Fibroblast of lung (primary cell): ENCODE results near the gene APOM. TPM values are rescaled to one million over a fixed set of nuclear protein-coding genes. Genes with fewer than 3 reads are reported as not detected.

Source experiments
- DNase-seq, 2 donors: peaks; one replicate each; pipeline versions ENCODE4 v3.0.0 to v3.0.0-alpha.2; 2010; ENCODE audit warnings: low read depth in 2 of 2
- H2AFZ ChIP-seq: 2 replicates; pipeline ENCODE4 v1.5.1; 2012; ENCODE audit warnings: low read length, control low read depth, inconsistent platforms
- H3K27ac ChIP-seq: 2 replicates; pipeline ENCODE4 v1.5.1; 2011; ENCODE audit warnings: low read length, control low read depth; ENCODE audit not compliant: insufficient read depth
- H3K27me3 ChIP-seq: 2 replicates; pipeline ENCODE4 v1.5.1; 2011; ENCODE audit warnings: mild to moderate bottlenecking, low read length; ENCODE audit not compliant: control insufficient read depth, insufficient read depth
- H3K36me3 ChIP-seq: 2 replicates; pipeline ENCODE4 v1.5.1; 2011; ENCODE audit warnings: low read length; ENCODE audit not compliant: control insufficient read depth, insufficient read depth
- H3K4me1 ChIP-seq: 2 replicates; pipeline ENCODE4 v1.5.1; 2011; ENCODE audit warnings: low read length; ENCODE audit not compliant: control insufficient read depth, insufficient read depth; ENCODE audit errors: extremely low read depth
- H3K4me2 ChIP-seq: 2 replicates; pipeline ENCODE4 v1.5.1; 2011; ENCODE audit warnings: low read length, control low read depth; ENCODE audit not compliant: insufficient read depth; ENCODE audit errors: extremely low read depth
- H3K4me3 ChIP-seq, 4 experiments: fragments of 200-600 bp in 1 of 4; sonication (generic) in 1 of 4; replicated peaks in 1 of 4; 2 replicates each; pipeline ENCODE4 v1.5.1; 2011 to 2016; ENCODE audit warnings: low read length in 4 of 4, low read depth in 3 of 4, mild to moderate bottlenecking in 3 of 4, control low read depth in 2 of 4, inconsistent platforms in 1 of 4, mixed read lengths in 1 of 4; ENCODE audit not compliant: insufficient read depth in 1 of 4; ENCODE audit errors: control extremely low read depth in 1 of 4
- H3K79me2 ChIP-seq: 2 replicates; pipeline ENCODE4 v1.5.1; 2012; ENCODE audit warnings: mild to moderate bottlenecking, low read length, inconsistent platforms; ENCODE audit not compliant: control insufficient read depth, insufficient read depth
- H3K9ac ChIP-seq: 2 replicates; pipeline ENCODE4 v1.5.1; 2011; ENCODE audit warnings: mild to moderate bottlenecking, low read length, control low read depth; ENCODE audit not compliant: insufficient read depth
- H3K9me3 ChIP-seq: 2 replicates; pipeline ENCODE4 v1.5.1; 2012; ENCODE audit warnings: low read depth, low read length; ENCODE audit not compliant: control insufficient read depth, insufficient read depth
- H4K20me1 ChIP-seq: 2 replicates; pipeline ENCODE4 v1.5.1; 2011; ENCODE audit warnings: low read length; ENCODE audit not compliant: control insufficient read depth, insufficient read depth; ENCODE audit errors: extremely low read depth
- CTCF ChIP-seq, 2 donors: IDR thresholded peaks in 1 of 2; conservative IDR thresholded peaks in 1 of 2; 1 replicate in 1 of 2; 2 replicates in 1 of 2; pipeline ENCODE4 v1.5.1; 2011 to 2012; ENCODE audit warnings: low read length in 2 of 2, control low read depth in 1 of 2, inconsistent platforms in 1 of 2, low read depth in 1 of 2, mild to moderate bottlenecking in 1 of 2
- EZH2 ChIP-seq: IDR thresholded peaks from 2 replicates; pipeline ENCODE4 v1.5.1; 2012; ENCODE audit warnings: low read length, control low read depth, mild to moderate bottlenecking; ENCODE audit errors: missing control alignments
- polyA plus RNA-seq, 2 donors: library from polyadenylated mRNA; depleted of rRNA in 1 of 2; stranded (reverse) in 1 of 2; unstranded in 1 of 2; fragments of >200 nt; gene quantifications; 2 replicates each; pipeline ENCODE4 v1.2.1, GENCODE V29; 2011 to 2012; ENCODE audit warnings: missing spikeins in 1 of 2
- total RNA-seq: library from RNA; depleted of rRNA; stranded (reverse); fragments of >200 nt; gene quantifications from 2 replicates; pipeline ENCODE4 v1.2.1, GENCODE V29; 2014

APOM gene
- total and polyA plus RNA-seq, 2 donors (not counting 1 experiment from before 2014, with no cell fraction given), result 0.99 to 3.9 TPM

- H3K27ac ChIP-seq, result no peak overlapping the region
- DNase-seq, result no peak
- H3K4me1 ChIP-seq, result no peaks in the 10 kb centered on the region
- no peaks in the 10 kb centered on the region for H3K9me3 ChIP-seq
- H4K20me1 ChIP-seq, result no peaks in the 10 kb centered on the region
- TF ChIP-seq CTCF (conservative IDR thresholded peaks at IDR 0.05 in 1 of 2, IDR thresholded peaks at IDR 0.05 in 1 of 2; ENCODE audit: low read depth in 1 of 2, low read length in 2 of 2) (no peak), EZH2 (no peak)
- H3K79me2 ChIP-seq, result no peaks in the 10 kb centered on the region
- H3K4me2 ChIP-seq, result no peak overlapping the region
- no peak overlapping the region for H3K9ac ChIP-seq
- peaks cover 39% of the 10 kb centered on the region for H3K36me3 ChIP-seq
- H3K4me3 ChIP-seq, result no peak overlapping the region
- H2AFZ ChIP-seq, result no peak overlapping the region
- no peaks in the 10 kb centered on the region for H3K27me3 ChIP-seq
These were observed 15.1 kb upstream of the APOM start for GRCh38 chr6:31640612-31641011.

DNA sequence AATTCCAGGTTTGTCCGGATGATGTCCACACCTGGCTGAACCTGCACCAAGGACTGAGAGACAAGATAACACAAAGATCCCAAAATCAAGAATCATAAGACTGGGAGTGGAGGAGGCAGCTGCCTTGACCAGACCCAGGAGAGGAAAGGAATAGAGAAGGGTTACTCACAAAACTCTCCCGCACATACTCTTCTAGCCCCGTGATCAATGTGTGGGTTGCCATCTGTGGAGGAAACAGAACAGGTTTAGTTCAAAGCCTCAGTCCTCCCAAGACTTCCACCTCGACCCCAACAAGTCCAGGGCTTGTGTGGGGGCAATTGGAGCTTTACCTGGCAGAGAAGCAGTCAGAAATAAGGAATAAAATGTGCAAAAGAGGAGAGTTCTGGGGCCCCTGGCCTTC, 14.3 kb upstream of the APOM start:
- Histone ChIP-seq H3K36me3 (peaks cover 36% of the 10 kb centered on the region), H2AFZ (no peak overlapping the region), H4K20me1 (no peaks in the 10 kb centered on the region)

DNA sequence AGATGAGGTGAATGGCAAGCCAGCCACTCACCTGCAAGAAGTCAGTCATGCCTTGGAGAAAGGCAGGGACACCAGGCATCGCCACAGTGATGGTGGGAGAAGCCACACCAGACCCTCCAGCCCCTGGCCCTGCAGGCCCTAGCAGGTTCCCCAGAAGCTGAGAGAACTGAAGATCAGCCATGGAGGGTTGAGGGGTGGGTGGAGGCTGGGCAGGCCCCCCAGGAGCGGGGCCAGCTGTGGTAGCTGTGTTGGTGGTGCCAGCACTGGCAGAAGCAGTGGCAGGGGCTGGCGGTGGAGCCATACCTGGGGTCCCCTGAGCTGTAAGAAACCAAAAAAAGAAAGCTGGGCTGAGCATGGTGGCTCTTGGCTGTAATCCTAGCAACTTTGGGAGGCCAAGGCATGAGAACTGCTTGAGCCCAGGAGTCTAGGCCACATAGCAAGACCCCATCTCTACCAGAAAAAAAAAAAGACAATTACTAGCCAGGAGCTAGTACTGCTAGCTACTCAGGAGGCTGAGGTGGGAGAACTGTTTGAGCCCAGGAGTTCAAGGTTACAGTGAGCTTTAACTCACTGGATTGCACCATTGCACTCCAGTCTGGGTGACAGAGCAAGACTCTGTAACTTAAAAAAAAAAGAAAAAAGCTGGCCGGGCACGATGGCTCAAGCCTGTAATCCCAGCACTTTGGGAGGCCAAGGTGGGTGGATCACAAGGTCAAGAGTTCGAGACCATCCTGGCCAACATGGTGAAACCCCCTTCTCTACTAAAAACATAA, 12.7 kb upstream of the APOM start:
- no peaks in the 10 kb centered on the region for H3K27me3 ChIP-seq
- no peaks in the 10 kb centered on the region for H4K20me1 ChIP-seq
- TF ChIP-seq EZH2, result no peak
- no peak for TF ChIP-seq CTCF (conservative IDR thresholded peaks at IDR 0.05 in 1 of 2, IDR thresholded peaks at IDR 0.05 in 1 of 2; ENCODE audit: low read depth in 1 of 2, low read length in 2 of 2)
- no peaks in the 10 kb centered on the region for H3K4me1 ChIP-seq
- no peaks in the 10 kb centered on the region for H3K79me2 ChIP-seq
- no peak overlapping the region for H3K4me2 ChIP-seq
- H3K36me3 ChIP-seq, result peaks cover 30% of the 10 kb centered on the region
- no peak overlapping the region for H3K9ac ChIP-seq
- no peak overlapping the region for H2AFZ ChIP-seq
- H3K27ac ChIP-seq, result no peak overlapping the region
- no peak for DNase-seq
- H3K4me3 ChIP-seq, result no peak overlapping the region
- no peaks in the 10 kb centered on the region for H3K9me3 ChIP-seq

More for the DNA sequence above, 14.3 kb upstream of the APOM start:
- Histone ChIP-seq H3K4me2 (no peak overlapping the region), H3K27me3 (no peaks in the 10 kb centered on the region), H3K79me2 (no peaks in the 10 kb centered on the region), H3K4me3 (no peak overlapping the region), H3K4me1 (no peaks in the 10 kb centered on the region), H3K9ac (no peak overlapping the region), H3K9me3 (no peaks in the 10 kb centered on the region), H3K27ac (no peak overlapping the region)
- TF ChIP-seq CTCF (conservative IDR thresholded peaks at IDR 0.05 in 1 of 2, IDR thresholded peaks at IDR 0.05 in 1 of 2; ENCODE audit: low read depth in 1 of 2, low read length in 2 of 2) (no peak), EZH2 (no peak)
- DNase-seq, result no peak
